HG02938 (cell line): ENCODE data around the gene PEMT.

Experiments
- ATAC-seq: cut with Tn5 transposase; IDR thresholded peaks from one replicate; pipeline ENCODE4 v1.9.1; 2021; ENCODE audit warnings: mild to moderate bottlenecking, moderate library complexity; ENCODE audit not compliant: unreplicated experiment

Gene PEMT

DNA sequence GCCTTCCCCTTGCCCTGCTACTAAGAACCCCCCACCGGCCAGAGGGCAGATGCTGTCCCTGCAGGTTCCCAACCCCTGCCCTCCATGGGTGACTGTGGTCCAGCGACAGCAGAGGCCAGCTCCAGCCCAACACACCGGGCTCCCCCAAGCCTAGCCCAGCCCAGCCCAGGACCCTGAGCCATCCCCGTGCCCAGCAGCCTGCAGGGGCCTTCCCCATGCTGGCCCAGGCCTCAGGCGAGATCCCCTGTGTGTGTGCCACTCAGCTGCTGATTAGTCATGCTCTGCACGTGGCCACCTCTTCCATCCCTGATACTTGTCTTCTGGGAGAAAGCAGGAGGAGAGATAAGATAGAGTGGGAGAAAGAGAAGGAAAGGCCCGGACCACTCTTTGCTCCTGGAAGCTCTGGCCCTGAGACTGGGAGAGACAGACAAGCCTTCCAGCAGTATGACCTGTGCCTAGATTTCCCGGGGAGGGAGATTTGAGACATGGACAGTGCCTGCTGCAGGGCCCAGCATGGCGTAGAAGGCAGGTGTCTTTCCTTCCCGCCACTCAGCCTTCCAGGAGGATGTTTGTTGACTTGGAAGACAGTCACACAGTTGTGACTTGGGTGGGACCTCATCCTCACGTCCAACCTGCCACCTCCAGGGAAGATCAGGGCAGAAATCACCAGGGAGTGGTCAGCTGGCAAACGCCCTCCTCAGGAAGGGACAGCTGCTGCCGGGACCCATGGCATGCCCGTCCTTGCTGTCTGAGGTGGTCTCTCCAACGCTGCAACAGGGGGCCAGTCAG, 54.0 kb downstream of the PEMT start:
- no peak for ATAC-seq

DNA sequence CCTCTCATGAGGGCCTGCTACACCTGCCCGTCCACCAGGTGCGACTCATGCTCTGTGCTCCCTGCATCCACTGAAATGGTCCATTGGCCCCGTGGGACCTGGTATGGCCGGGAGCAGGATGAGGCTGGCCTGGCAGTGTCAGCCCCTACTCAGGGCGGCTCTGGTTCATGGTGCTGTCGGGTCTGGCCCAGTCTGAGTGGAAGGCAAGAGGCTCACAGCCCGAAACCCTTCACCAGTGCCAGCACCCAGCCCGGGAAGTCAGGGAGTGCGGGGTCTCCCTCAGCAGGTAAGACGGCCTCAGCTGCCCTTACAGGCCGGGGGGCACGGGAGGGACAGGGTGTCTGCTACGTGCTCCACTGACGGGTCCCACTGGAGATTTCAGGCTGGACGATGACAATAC, 54.8 kb downstream of the PEMT start:
- ATAC-seq: no peak

DNA sequence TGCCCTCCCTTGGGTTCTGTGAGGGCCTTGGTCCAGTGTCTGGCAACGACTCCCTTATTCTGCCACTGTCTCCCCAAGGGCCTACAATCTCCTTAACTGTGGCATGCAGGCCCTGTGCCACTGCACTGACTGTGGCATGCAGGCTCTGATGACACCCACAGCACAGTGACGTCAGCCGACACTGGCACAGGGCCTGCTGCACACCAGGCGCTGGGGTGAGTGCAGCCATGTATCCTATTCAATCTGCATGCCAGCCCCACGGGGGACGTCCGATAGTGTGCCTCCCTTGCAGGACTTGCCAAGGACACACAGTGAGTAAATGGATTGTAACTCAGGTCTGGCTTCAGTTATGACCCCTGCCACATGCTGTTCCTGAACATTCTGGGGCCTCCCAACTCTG, 55.6 kb downstream of the PEMT start:
- ATAC-seq: no peak

DNA sequence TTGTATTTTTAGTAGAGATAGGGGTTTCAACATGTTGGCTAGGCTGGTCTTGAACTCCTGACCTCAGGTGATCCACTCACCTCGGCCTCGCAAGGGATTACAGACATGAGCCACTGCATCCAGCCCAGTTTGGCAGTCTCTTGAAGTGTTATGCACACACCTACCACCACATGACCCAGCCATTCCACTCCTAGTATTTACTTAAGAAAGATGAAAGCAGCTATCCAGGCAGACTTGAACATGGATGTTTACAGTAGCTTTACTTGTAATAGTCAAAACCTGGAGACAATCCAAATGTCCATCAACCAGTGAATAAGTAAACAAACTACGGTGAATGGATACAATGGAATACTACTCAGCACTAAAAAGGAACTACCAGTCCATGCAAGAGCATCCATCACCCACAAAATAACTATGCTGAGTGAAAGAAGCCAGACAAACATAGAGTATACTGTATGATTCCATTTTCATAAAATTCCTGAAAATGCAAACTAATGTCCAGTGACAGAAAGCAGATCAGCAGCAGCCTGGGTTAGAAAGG, 57.5 kb downstream of the PEMT start:
- no peak for ATAC-seq

DNA sequence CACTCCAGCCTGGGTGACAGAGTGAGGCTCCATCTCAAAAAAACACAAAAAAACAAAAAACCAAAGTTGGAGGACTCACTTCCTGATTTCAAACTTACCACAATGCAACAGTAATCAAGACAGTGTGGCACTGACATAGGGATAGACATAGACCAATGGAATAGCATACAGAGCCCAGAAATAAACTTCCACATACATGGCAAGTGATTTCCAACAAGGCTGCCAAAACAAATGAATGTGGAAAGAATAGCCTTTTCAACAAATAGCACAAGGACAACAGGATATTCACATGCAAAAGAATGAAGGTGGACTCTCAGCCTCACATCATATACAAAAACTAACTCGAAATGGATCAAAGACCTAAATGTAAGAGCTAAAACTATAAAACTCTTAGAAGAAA, 58.5 kb downstream of the PEMT start:
- no peak for ATAC-seq

DNA sequence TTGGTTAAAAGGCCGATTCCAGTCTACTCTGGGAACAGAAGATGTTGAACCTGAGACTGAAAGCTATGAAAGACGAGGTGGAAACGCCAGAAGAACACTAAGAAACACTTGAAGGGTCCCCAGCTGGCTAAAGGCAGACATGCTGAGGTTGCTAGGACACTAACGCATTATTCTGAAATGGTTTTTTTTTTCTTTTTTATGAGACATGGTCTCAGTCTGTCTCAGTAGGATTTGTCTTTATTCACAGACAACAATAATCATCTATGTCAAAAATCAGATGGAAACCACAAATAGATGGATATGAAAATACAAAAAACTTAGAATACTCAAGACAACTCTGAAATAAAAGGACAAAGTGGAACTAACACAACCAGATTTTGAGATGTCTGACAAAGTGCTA, 60.4 kb downstream of the PEMT start:
- ATAC-seq: no peak

DNA sequence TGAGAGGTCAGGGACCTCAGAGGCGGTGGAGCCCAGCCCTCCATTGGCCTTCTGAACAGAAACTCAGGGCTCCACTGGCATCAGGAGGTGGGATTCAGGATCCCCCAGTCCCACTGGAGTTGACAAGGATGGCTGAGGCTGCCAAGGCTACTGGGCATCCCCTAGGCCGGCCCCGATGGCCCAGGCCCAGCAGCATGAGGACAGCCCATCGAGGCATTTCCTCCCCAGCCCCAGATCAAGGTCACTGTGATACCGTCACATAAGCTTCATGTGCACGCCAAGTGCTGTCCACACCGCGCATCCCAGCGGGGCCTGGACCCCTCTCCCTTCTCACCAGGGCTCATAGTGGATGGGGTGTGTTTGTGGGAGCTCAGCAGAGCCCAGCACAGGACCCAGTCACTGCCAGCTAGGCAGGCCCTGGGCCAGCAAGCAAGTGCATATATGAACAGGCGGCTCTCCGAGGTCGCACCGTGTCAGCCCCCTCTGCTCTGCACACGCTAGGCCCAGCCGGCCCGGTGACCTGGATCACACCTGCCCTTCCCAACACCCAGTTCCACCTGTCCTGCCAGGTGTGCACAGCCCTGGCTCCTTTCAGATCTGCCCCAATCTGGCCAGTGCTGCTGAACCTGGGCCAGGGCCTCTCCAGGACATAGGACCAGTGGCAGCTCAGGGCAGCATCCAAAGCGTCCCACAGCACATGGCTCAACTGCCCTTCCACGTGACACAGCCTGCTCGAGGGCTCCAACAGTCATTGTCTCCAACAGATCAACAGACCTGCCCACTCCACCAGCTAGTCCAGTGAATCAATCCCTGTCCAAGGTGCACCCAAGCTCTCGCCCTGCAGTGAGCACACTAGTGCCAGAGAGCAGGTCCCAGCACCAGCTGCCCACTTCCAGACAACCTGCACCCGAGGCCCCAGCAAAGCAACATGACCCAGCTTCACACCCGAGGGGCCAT, 62.5 kb downstream of the PEMT start:
- ATAC-seq: no peak

DNA sequence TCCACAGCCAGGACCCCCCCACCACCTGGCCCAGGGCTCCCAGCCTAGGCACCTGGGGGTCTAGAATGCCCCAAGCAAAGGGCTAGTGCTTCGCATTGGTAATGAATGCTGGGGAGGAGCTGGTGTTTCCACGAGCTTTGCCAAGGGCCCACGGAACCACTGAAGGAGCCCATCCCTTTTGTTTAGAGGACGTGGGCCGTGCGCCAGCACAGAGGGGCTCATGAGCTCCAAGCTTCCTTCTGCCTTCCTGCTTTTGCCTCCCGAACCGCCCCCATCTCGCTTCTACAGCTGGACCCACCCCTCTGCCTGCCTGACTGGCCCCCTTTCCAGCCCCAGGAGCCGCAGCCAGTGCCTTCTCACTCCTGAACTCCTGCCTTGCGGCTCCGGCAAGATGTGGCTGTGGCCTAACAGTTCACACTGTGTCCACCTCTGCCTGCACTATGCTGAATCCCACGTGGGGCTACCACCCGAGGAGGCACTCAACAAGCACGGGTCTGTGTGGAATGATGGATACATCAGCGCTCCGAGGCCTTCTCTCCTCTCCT, 63.5 kb downstream of the PEMT start:
- ATAC-seq: no peak

DNA sequence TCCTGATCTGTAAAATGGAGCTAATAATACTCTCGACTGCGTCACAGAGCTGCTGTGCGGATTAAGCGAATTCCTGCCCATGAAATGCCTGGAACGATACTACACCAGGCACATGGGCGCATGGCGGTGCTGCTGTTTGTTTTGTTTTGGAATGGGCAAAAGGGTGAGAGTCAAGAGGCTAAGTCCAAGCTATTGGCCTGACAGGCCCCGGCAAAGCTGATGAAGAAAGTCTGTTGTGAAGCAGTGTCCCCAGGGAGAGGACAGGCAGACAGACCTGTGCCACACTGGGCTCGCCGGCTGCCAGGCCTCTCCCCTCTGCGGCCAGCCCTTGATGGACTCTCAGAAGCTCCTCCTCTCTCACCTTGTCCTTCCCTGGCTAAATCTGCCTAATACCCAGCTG, 64.0 kb downstream of the PEMT start:
- ATAC-seq: no peak

DNA sequence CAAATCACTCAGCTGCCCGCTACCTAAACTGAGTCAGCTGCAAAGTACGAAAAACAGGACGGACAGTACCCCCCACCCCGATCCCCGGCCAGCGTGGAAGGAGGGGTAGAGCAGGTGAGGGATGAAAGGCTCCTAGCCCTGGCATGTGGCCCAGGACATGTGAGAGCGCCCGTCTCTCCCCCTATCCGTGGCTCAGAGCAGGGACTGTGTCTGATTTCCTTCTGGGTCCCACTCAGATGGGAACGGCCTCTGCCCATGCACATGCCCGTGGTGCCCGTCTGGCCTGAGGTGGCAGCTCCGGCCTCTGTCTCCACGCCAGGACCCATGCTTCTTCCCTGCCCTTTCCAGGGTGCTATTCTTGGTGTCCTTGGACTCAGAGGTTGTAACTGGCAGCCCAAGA, 65.1 kb downstream of the PEMT start:
- ATAC-seq: no peak

DNA sequence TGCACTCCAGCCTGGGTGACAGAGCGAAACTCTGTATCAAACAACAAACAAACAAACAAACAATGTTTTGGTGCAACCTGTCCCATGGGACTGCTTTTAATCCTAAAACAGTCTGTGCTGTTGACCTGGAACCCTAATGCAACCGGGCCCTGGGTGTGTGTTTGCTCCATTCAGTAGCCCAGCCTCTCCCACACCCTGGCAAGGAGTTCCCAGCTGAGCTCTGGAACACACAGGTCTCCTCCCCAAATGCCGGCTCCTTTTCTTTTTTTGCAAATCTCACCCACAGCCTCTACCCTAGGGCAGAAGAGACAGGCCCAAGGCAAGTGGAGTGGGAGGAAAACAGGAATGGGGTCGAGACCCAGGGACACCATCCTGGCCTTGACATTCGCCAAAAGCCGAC, 65.6 kb downstream of the PEMT start:
- ATAC-seq: no peak

DNA sequence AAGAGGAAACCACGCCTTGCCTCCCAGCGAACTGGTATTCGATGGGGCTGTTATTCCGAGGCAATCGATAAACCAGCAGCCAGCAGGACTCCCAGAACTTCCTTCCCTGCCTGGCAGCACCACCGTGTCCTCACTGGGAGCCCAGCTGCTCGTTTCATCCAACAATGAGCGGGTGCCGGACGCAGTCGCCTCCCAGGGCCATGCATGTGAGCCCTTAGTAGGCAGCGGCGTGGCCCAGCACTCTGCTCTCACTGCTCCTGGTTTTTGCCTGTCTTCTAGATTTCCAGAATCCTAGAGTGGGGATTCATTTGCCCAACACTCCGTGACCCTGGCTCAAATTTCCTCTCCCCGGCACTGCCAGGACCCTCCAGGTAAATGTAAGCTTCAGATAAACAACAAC, 66.2 kb downstream of the PEMT start:
- ATAC-seq: no peak

DNA sequence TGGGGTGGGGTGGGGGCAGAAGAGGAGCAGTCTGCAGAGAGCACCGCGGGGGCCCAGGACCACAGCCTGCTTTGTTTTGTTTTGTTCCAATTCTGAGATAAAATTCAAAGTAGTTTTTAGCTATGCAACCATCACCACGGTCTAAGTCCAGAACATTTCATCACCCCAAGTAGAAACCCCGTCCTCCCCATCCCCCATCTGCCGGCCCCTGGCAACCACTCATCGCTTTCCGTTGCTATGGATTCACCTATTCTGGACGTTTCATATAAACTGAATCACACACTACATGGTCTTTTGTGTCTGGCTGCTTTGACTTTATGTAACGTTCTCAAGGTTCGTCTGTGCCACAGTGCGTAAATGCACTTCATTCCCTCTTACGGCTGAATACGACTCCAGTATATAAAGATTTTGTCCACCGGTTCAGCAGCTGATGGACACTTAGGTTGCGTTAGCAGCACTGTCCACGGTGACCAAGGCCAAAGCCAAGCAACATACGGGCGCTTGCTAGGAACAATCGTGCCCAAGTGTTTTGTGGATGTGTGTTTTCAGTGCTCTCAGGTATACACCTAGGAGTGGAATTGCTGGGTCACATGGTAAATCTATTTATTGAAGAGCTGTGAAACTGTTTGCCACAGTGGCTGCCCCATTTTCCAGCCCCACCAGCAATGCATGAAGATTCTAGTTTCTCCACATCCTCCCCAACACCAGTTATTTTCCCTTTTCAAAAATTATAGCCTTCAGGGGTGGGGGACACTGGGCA, 67.6 kb downstream of the PEMT start:
- no peak for ATAC-seq

DNA sequence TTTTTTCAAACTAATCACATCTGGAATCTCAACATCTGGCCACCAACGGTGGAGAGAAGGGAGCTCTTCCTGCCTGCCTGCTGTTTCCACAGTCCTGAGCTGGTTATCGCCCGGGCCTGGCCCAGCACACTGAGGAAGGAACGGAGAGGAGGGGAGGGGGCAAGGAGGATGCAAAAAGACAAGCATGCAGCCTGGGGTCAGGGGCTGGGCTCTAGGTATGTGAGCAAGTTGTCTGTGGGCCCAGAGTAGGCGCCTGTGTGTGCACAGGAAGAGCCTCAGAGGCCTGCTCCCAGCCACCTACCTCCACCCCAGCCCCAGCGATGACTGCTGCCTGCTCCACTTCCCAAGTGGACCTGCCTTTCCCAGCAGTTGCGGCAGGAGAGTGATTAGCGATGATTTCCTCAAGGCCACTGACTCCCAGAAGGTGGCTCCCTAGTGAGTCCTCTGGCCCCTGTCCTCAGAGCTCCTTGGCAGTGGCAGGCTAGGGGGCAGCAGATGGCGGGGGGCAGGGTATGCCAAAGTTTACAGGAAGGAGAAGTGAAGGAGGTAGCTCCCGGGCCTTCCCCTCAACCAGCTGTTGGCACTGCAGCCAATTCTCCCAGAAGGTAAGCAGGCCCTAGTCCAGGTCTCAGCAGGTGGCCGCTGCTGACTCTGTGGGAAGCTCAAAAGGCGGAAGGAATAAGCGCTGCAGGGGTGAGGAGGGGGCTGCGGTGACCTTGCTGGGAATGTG, 68.3 kb downstream of the PEMT start:
- ATAC-seq: no peak

DNA sequence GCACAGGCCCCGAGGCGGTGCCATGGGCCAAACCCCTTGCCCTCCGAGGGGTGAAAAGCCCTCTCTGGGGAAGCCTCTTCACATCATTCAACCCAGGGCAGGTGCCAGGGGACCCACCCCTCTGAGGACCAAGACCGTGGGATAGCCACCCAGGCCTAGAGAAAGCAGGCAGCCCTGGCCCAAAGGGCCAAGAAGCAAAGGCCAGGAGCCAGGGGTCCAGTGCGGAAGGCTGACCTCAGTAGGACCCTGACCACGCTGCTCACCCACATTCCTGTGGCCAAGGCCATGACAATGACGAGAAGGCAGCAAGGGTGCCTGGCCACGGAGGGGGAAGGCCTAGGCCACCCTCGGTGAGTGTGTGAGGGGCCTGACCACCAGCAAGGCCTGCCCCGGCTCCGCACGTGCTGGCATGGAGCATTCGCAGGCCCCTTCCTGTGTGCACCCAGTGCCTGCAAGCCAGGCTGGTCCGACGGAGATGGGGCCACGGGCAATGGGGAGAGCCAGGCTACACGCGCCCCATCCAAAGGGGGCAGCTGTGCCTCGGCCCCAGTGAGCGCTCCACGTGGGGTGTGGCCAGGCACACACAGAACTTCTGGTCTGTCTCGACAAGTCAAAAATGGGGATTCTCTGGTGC, 70.8 kb downstream of the PEMT start:
- ATAC-seq: no peak

DNA sequence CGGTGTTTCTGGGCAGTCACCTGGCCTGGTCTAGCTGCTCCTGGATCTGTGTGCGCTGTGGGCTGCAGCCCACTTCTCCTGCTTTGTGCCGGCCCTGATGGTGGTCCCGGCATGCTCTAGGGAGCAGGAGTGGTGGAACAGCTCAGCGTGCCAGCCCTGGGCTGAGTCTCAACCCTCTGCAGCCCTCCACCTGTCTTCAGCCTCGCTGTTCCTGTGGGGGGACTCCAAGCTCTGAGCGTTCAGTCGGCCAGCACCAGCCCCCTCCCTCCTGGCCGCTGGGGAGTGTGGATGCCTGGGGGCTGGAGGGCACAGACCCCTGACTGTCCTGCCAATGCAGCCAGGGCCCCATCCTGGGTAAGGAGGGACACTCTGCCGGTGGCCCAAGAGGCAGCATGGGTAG, 71.6 kb downstream of the PEMT start:
- no peak for ATAC-seq

DNA sequence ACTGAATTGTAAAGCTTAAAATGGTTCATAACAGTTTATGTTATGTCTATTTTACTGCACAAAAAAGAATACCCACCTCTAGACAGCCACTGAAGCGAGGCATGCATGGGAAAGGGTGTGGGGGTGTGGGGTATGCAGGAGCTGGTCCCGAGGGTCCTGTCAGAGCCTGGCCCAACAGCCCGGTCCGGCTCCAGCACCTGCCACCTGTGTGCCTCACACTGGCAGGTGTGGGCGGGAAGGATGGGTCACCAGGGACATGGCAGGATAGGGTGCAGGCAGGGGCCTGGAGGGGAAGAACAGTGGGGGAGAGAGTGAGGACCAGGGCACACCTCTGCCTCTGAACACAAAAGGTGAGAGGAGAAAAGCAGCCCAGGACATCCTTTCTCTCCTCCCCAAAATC, 72.6 kb downstream of the PEMT start:
- ATAC-seq: no peak

DNA sequence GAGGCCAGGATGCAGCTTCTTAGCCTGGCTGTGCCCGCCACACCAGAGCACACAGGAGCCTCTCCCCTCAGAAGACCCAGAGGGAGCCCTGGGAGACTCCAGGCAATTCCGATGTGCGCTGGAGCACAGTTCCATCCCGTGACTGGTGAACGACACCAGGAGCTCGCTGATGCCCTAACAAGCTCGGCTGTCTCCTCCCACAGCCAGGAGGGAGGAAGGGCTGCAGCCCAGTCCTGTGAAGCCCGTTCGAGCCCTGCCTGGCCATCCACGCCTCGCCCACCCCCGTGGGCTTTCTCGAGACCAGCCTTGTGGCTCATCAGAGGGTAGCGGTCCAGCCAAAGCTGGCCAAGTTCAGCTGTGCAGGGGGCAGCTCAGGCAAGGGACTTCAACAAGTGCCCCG, 73.5 kb downstream of the PEMT start:
- no peak for ATAC-seq

DNA sequence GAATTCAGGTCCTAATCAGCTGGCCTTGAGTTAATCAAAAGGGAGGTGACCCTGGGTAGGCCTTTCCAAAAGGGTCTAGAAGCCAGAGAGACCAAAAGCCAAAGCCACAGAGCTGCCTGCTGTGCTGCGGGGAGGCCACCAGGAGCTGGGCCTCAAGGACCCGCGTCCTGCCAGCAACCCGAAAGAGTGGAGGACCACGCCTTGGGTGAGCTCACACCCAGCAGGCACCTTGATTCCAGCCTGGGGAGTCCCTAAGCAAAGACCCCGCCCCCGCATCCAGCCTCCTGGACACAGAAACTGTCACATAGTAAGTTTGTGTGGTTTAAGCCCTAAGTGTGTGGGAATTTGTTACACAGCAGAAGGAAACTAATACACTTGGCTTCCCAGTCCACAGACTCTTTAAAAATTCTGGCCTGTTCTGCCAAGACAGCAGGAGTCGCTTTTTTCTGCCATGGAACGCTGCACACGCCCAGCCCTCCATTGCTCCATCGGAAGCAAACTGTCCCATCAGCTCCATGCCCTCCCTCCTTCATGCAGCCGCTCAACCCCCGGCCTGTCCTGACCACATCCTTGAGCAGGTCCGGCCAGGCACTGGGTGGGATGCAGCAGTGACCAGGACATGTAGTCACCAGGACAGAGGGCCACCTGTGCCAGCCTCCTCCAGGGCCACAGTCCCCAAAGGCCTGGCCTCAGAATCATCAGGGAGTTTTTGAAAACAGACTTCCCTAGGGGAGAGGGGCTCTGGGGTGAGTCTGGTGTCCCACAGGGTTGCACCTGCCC, 74.4 kb downstream of the PEMT start:
- ATAC-seq: no peak
